GM12864 (cell line): ENCODE measurements around the gene RAI14.

Source experiments
- DNase-seq: peaks from one replicate; pipeline ENCODE4 v3.0.0-alpha.2; 2011; ENCODE audit warnings: low read depth
- H3K4me3 ChIP-seq: 2 replicates; pipeline ENCODE4 v1.5.1; 2011; ENCODE audit warnings: mild to moderate bottlenecking, low read depth, low read length, control low read depth
- TF ChIP-seq, protein P1 (sequence below): IDR thresholded peaks from 2 replicates; pipeline ENCODE4 v1.5.1; 2011; ENCODE audit warnings: low read depth, mild to moderate bottlenecking, moderate library complexity, low read length, control low read depth, inconsistent platforms; ENCODE audit errors: missing control alignments

The RAI14 gene

DNA sequence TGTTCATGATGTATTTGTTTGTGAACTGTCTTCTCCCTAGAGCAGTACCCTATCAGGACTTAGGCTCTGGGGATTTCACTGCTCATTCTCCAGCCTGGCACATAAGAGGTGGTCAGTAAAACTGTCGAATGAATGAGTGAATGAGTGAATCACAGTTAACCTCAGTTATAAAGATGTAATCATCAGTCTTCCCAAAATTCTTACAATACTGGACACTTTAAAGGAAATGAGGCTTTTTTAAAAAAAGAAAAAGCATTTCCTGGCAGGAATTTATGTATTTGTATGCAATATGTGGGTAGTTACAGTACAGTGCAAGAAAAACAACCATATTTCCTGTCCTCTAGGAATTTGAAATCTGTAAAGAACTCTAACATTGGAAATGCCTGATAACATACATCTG is 59.6 kb downstream of the RAI14 start:
- TF ChIP-seq, protein P1, sequence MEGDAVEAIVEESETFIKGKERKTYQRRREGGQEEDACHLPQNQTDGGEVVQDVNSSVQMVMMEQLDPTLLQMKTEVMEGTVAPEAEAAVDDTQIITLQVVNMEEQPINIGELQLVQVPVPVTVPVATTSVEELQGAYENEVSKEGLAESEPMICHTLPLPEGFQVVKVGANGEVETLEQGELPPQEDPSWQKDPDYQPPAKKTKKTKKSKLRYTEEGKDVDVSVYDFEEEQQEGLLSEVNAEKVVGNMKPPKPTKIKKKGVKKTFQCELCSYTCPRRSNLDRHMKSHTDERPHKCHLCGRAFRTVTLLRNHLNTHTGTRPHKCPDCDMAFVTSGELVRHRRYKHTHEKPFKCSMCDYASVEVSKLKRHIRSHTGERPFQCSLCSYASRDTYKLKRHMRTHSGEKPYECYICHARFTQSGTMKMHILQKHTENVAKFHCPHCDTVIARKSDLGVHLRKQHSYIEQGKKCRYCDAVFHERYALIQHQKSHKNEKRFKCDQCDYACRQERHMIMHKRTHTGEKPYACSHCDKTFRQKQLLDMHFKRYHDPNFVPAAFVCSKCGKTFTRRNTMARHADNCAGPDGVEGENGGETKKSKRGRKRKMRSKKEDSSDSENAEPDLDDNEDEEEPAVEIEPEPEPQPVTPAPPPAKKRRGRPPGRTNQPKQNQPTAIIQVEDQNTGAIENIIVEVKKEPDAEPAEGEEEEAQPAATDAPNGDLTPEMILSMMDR: no peak
- DNase-seq: no peak
- no peak overlapping the region for H3K4me3 ChIP-seq

DNA sequence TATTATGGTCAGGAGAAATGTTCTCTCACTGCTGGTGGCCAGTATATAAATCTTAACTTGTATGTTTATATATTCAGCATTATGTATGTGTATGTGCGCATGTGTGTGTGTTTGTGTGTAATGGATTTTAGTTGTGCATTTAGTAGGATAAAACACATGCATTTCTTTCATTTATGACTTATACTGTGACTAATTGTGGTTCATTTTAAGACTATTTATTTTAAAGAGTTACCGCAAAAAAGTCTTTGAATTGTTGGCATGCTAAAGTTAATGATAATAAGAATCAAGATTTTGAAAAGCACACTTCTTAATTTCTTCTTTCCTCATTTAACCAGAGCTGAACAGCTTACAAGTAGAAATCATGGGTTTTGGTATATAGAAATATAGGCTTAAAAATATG is 60.9 kb downstream of the RAI14 start:
- H3K4me3 ChIP-seq: no peak overlapping the region
- DNase-seq: no peak
- TF ChIP-seq, protein P1: no peak

DNA sequence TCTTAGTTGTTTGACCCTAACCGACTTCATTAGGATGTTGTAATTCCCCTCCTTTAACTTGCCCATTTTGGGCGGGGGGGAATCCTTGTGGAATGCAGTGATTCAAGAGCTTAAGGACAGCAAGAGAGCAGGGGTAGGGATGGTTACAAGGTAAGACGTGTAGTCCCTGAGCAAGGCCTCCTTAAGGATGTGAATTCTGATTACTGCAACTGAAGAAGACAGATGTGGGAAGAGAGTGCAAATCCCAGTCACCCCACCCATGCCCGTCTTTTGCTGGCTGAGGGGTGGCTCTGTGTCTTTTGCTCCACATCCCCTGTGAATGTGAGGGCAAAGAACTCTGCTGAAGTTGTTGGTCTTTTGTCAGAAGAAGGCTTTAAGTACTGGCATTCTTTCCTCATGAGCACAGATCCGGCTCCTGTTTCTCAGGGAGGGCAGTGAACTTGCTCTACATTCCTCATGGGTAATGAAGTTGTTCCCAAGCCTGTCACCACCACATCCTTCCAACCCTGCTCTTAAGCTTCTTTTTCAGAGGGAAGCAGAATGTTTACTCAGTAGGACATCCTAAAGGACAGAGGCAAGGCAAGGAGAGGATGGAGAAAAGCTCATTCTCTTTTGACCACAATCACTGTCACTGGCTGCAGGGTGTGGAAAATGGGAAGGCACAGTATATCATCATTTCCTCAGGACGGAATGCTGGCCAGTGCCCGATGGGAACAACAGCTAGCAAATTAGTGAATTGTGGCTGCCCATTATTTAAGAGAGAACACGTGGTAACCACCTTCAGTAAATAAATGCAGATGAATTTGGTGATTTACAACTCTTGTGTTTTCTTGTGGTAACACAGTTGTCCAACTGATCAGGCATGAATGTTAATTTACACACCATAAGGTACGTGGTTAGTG is 61.5 kb downstream of the RAI14 start:
- no peak overlapping the region for H3K4me3 ChIP-seq
- DNase-seq: no peak
- TF ChIP-seq, protein P1: no peak

DNA sequence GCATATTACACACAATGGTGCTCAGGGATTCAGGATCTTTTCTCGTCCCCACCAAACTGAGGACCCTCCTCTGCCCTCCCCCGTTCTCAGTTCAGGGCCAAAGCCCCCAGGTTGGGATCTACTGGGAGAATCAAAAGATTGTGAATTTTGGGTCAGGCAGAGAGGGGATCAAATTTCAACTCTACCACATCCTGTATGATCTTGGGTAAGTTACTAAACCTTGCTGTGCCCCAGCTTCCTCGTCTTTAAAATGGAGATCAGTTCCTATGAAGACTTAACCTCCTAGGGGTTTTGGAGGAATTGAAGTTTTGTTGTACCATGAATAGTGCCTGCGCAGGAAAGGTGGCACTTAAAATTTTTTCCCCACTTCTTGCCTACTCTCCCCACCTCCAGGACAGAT is 62.4 kb downstream of the RAI14 start:
- H3K4me3 ChIP-seq: no peak overlapping the region
- no peak for DNase-seq
- TF ChIP-seq, protein P1: no peak

DNA sequence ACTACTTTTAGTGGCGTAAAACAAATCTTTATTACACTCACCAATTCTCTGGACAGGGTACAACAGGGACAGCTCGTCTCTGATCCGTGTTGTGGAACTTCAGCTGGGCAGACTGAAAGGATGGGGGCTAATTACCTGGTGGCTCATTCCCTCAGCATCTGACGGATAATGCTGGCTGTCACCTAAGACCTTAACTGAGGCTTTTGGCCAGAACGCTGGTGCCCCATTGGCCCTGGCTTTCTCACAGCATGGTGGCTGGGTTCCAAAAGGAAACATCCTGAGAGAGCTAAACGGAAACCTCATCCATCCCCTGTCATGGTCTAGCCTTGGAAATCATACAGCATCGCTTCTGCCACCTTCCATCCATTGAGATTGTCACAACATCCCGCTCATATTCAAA is 62.9 kb downstream of the RAI14 start:
- no peak overlapping the region for H3K4me3 ChIP-seq
- DNase-seq: no peak
- TF ChIP-seq, protein P1: no peak

DNA sequence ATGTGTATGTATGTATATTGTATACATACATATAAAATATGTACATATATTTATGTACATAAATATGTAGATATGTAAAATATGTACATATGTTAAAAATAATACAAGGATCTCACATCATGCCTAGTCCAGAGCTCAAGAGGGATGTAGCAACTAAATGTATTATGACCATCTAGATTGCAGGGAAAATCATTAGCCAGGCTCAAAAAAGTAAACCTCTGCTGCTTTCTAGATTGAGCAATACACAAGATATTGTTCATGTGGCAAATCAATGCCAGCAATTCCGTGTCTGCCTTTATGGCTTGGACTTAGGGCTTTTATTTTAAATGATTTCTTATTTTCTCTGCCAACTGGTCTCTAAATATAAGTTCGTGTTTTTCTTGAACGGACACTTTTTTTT is 65.2 kb downstream of the RAI14 start:
- TF ChIP-seq, protein P1: no peak
- no peak overlapping the region for H3K4me3 ChIP-seq
- DNase-seq: no peak

DNA sequence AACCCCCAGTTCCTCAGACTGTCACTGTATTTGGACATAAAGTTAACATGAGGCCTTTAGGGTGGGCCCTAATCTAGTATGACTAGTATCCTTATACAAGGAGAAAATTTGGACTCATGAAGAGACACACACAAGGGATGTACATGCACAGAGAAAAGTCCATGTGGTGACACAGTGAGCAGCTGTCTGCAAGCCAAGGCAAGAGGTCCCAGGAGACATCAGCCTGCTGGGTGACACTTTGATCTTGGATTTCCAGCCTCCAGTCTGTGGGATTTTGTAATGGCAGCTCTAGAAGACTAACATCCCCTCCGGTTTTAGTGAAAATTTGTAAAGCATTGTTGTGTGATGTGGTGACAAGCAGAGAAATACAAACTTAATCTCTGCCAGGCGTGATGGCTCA is 66.1 kb downstream of the RAI14 start:
- no peak for DNase-seq
- H3K4me3 ChIP-seq: no peak overlapping the region
- TF ChIP-seq, protein P1: no peak
